Peyer's patch (tissue), 4 donors: Measurements from ENCODE around the gene TPP1.

Source experiments
- POLR2A ChIP-seq, 2 donors: fragments of 450-650 bp; IDR thresholded peaks; one replicate each; pipeline ENCODE4 v1.5.1; 2017; ENCODE audit warnings: antibody characterized with exemption in 2 of 2, mild to moderate bottlenecking in 2 of 2, moderate library complexity in 2 of 2
- TF ChIP-seq, protein P1 (sequence below), 6 experiments: fragments of 450-650 bp in 4 of 6; fragments of 200-600 bp in 2 of 6; sonication (generic) in 1 of 6; IDR thresholded peaks; one replicate each; pipeline ENCODE4 v1.5.1; 2017 to 2019; ENCODE audit warnings: antibody characterized with exemption in 6 of 6, mild to moderate bottlenecking in 3 of 6, moderate library complexity in 1 of 6

DNA sequence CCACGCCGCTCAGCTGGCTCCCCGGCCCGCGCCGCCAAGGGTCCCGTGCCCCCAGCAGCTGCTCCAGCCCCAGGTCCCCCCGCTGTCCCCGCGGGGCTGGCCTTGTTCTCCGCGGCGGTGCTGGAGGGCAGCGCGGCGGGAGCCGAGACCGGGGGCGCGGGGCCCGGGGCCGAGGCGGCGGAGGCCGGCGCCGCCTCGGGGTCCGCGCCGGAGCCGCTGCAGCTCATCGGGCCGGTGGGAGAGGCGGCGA is 7.3 kb downstream of the TPP1 start:
- TF ChIP-seq, protein P1, sequence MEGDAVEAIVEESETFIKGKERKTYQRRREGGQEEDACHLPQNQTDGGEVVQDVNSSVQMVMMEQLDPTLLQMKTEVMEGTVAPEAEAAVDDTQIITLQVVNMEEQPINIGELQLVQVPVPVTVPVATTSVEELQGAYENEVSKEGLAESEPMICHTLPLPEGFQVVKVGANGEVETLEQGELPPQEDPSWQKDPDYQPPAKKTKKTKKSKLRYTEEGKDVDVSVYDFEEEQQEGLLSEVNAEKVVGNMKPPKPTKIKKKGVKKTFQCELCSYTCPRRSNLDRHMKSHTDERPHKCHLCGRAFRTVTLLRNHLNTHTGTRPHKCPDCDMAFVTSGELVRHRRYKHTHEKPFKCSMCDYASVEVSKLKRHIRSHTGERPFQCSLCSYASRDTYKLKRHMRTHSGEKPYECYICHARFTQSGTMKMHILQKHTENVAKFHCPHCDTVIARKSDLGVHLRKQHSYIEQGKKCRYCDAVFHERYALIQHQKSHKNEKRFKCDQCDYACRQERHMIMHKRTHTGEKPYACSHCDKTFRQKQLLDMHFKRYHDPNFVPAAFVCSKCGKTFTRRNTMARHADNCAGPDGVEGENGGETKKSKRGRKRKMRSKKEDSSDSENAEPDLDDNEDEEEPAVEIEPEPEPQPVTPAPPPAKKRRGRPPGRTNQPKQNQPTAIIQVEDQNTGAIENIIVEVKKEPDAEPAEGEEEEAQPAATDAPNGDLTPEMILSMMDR (IDR thresholded peaks at IDR 0.05): no peak
- TF ChIP-seq POLR2A (IDR thresholded peaks at IDR 0.05): no peak
